Esophagus squamous epithelium (tissue), 5 donors: ENCODE results near the gene NDUFV1. TPM values are rescaled to one million over a fixed set of nuclear protein-coding genes. Genes with fewer than 3 reads are reported as not detected.
"Not testable (repeated sequence)": the region's sequence is repeated elsewhere in the genome, so short reads cannot be mapped to it uniquely, and the experiment has no call there.

ENCODE experiments used
- DNase-seq: peaks from one replicate; lab custom pipeline; 2025; lab: John Stamatoyannopoulos, UW
- H3K27ac ChIP-seq, 4 donors: fragments of 200-600 bp; sonication (generic); one replicate each; pipeline ENCODE4 v1.5.1; 2016 to 2019; ENCODE audit warnings: mild to moderate bottlenecking in 1 of 4
- H3K27me3 ChIP-seq, 4 donors: fragments of 200-600 bp; sonication (generic); 1 replicate in 3 of 4; 2 replicates in 1 of 4; pipeline versions ENCODE4 v1.5.1 to v1.6.0; 2017 to 2021; ENCODE audit warnings: antibody characterized with exemption in 1 of 4
- H3K36me3 ChIP-seq, 3 donors: fragments of 200-600 bp; sonication (generic); one replicate each; pipeline ENCODE4 v1.5.1; 2016 to 2019
- H3K4me1 ChIP-seq, 3 donors: fragments of 200-600 bp; sonication (generic); one replicate each; pipeline ENCODE4 v1.5.1; 2017 to 2019
- H3K4me3 ChIP-seq, 4 donors: fragments of 200-600 bp; sonication (generic); 1 replicate in 3 of 4; 2 replicates in 1 of 4; pipeline ENCODE4 v1.5.1; 2016 to 2019; ENCODE audit warnings: mild to moderate bottlenecking in 2 of 4, moderate library complexity in 1 of 4
- H3K9me3 ChIP-seq, 3 donors: fragments of 200-600 bp; sonication (generic); one replicate each; pipeline ENCODE4 v1.5.1; 2016 to 2019
- CTCF ChIP-seq, 6 experiments: fragments of 450-650 bp in 4 of 6; fragments of 200-600 bp in 2 of 6; sonication (generic) in 2 of 6; IDR thresholded peaks; one replicate each; pipeline ENCODE4 v1.5.1; 2016 to 2019; ENCODE audit warnings: antibody characterized with exemption in 6 of 6, mild to moderate bottlenecking in 4 of 6, moderate library complexity in 4 of 6
- POLR2A ChIP-seq, 4 donors: fragments of 450-650 bp; IDR thresholded peaks; one replicate each; pipeline ENCODE4 v1.6.1; 2017; ENCODE audit warnings: antibody characterized with exemption in 4 of 4, mild to moderate bottlenecking in 4 of 4, moderate library complexity in 3 of 4
- WGBS, 2 donors: methylation state at CpG; one replicate each; pipeline ENCODE4 v1.1.5; 2018; 5-methylcytosine and 5-hydroxymethylcytosine counted together
- intact Hi-C: fragments of 100-400 bp; cut with DNase I; formaldehyde crosslinking; loops from one replicate; pipeline ENCODE4 v1.15.0; 2022
- total RNA-seq, 4 donors: library from RNA; depleted of rRNA; stranded (reverse); fragments of >200 nt; gene quantifications; one replicate each; pipeline ENCODE4 v1.1.0, GENCODE V29; 2016
- donor health status: DM: yes; HTN: yes; CAD: no.

The NDUFV1 gene
- total RNA-seq, 4 donors from 2014 or later: 206 to 260 (median 254) TPM

- H3K4me1 ChIP-seq: peaks cover 9 to 25% (median 12%) of the 10 kb centered on the region in 3 donors
- no peak overlapping the region for H3K27ac ChIP-seq
- H3K27me3 ChIP-seq: peaks cover 0 to 14% (median 0%) of the 10 kb centered on the region in 4 donors
- no peak for DNase-seq
- WGBS, 2 donors: 83 to 93% methylated on average over 3 to 4 of the region's 22 CpGs
- H3K4me3 ChIP-seq: no peak overlapping the region
- TF ChIP-seq CTCF (IDR thresholded peaks at IDR 0.05) (no peak), POLR2A (IDR thresholded peaks at IDR 0.05) (no peak)
- intact Hi-C loops: no loop called here
- no peaks in the 10 kb centered on the region for H3K9me3 ChIP-seq
- no peaks in the 10 kb centered on the region for H3K36me3 ChIP-seq
Measured at GRCh38 chr11:67633758-67634365, 27.1 kb downstream of the NDUFV1 start.

- 79% methylated on average over 9 of the region's 20 CpGs; no CpG with 5 or more reads in 1 of the 2 donors for WGBS, 2 donors
- no peak overlapping the region for H3K27ac ChIP-seq
- DNase-seq: no peak
- H3K36me3 ChIP-seq: no peaks in the 10 kb centered on the region
- no peak for TF ChIP-seq CTCF (IDR thresholded peaks at IDR 0.05)
- TF ChIP-seq POLR2A (IDR thresholded peaks at IDR 0.05): no peak
- H3K9me3 ChIP-seq: no peaks in the 10 kb centered on the region
- intact Hi-C loops: no loop called here
- peaks cover 6 to 17% (median 9%) of the 10 kb centered on the region in 3 donors for H3K4me1 ChIP-seq
- H3K27me3 ChIP-seq: peaks cover 0 to 21% (median 0%) of the 10 kb centered on the region in 4 donors
- H3K4me3 ChIP-seq: no peak overlapping the region
Measured at GRCh38 chr11:67634366-67635230, 27.9 kb downstream of the NDUFV1 start.

- Histone ChIP-seq H3K4me3 (no peak overlapping the region), H3K27me3 (peaks cover 0 to 27% (median 0%) of the 10 kb centered on the region in 4 donors), H3K4me1 (peaks cover 6 to 21% (median 9%) of the 10 kb centered on the region in 3 donors), H3K9me3 (no peaks in the 10 kb centered on the region), H3K27ac (no peak overlapping the region), H3K36me3 (no peaks in the 10 kb centered on the region)
- intact Hi-C loops: no loop called here
- TF ChIP-seq CTCF (IDR thresholded peaks at IDR 0.05): no peak
- no peak for TF ChIP-seq POLR2A (IDR thresholded peaks at IDR 0.05)
- DNase-seq: no peak
- 60 to 82% methylated on average over 3 to 4 of the region's 4 CpGs for WGBS, 2 donors
Measured at GRCh38 chr11:67635231-67635521, 28.4 kb downstream of the NDUFV1 start.

GRCh38 chr11:67636962-67637361 lies 30.2 kb downstream of the NDUFV1 start:
- Histone ChIP-seq H3K4me3 (no peak overlapping the region), H3K27me3 (peaks cover 0 to 45% (median 0%) of the 10 kb centered on the region in 4 donors), H3K36me3 (no peaks in the 10 kb centered on the region), H3K27ac (no peak overlapping the region), H3K9me3 (no peaks in the 10 kb centered on the region), H3K4me1 (peaks cover 0 to 10% (median 0%) of the 10 kb centered on the region in 3 donors)
- no peak for DNase-seq
- no peak for TF ChIP-seq CTCF (IDR thresholded peaks at IDR 0.05)
- no peak for TF ChIP-seq POLR2A (IDR thresholded peaks at IDR 0.05)
- WGBS, 2 donors: 41 to 54% methylated on average over 6 of the region's 6 CpGs
- intact Hi-C loops: no loop called here

- DNase-seq, H3K4me3 ChIP-seq, H3K27ac ChIP-seq, H3K9me3 ChIP-seq, H3K36me3 ChIP-seq, intact Hi-C loops: not testable (repeated sequence)
- WGBS, 2 donors: 65 to 71% methylated on average over 3 of the region's 3 CpGs
- Histone ChIP-seq H3K27me3 (peaks cover 0 to 50% (median 0%) of the 10 kb centered on the region in 4 donors), H3K4me1 (peaks cover 0 to 10% (median 0%) of the 10 kb centered on the region in 3 donors)
Measured at GRCh38 chr11:67637441-67637840, 30.7 kb downstream of the NDUFV1 start.
